SK-N-SH treated with all-trans-retinoic acid at 6 μM for 48 hours (cell line): ENCODE data around the gene RPS6KA2.

Source experiments
- ARNTL ChIP-seq: fragments of 450-650 bp; formaldehyde crosslinking; IDR thresholded peaks from 2 replicates; pipeline ENCODE4 v1.5.0; 2020; ENCODE audit warnings: low read depth, mild to moderate bottlenecking, moderate library complexity, borderline replicate concordance
- CSRNP3 ChIP-seq: fragments of 250-450 bp; sonication (Bioruptor Pico); IDR thresholded peaks from 2 replicates; pipeline ENCODE4 v1.5.1; 2021; ENCODE audit warnings: mild to moderate bottlenecking, moderate library complexity
- POU6F1 ChIP-seq: fragments of 250-450 bp; sonication (Bioruptor Pico); IDR thresholded peaks from 2 replicates; pipeline ENCODE4 v1.8.0; 2021; ENCODE audit warnings: low read depth, mild to moderate bottlenecking, moderate library complexity, borderline replicate concordance
- ZC3H10 ChIP-seq: fragments of 250-450 bp; sonication (Bioruptor Pico); IDR thresholded peaks from 2 replicates; pipeline ENCODE4 v1.5.1; 2021; ENCODE audit warnings: mild to moderate bottlenecking, moderate library complexity
- ZFP3 ChIP-seq: fragments of 250-450 bp; sonication (Bioruptor Pico); IDR thresholded peaks from 2 replicates; pipeline ENCODE4 v1.5.0; 2020; ENCODE audit warnings: mild to moderate bottlenecking, moderate library complexity
- ZNF565 ChIP-seq: fragments of 450-650 bp; formaldehyde crosslinking; conservative IDR thresholded peaks from 2 replicates; pipeline ENCODE4 v1.5.0; 2020; ENCODE audit warnings: low read depth, mild to moderate bottlenecking, moderate library complexity

GRCh38 chr6:166640342-166641043 lies 13.4 kb upstream of the RPS6KA2 start:
- TF ChIP-seq ZNF565 (CRISPR knock-in tag) = no peak
- no peak for TF ChIP-seq ZFP3 (CRISPR knock-in tag)
- TF ChIP-seq ARNTL = no peak
- TF ChIP-seq POU6F1 (CRISPR knock-in tag) = no peak
- TF ChIP-seq CSRNP3 (CRISPR knock-in tag) = no peak
- no peak for TF ChIP-seq ZC3H10
